HepG2 (cell line): Measurements from ENCODE around the gene PHB1. TPM values are rescaled to one million over a fixed set of nuclear protein-coding genes. Genes with fewer than 3 reads are reported as not detected.
A peak's percentile ranks its signal among the peaks of the same experiment; 100 is the strongest.

Source experiments
- CHD4 ChIP-seq: fragments of 200-600 bp; sonication (generic); IDR thresholded peaks from 2 replicates; pipeline ENCODE4 v1.7.0; 2017; ENCODE audit warnings: mild to moderate bottlenecking, low read length, borderline replicate concordance
- MTA3 ChIP-seq: sonication (generic); formaldehyde crosslinking; IDR thresholded peaks from 2 replicates; pipeline ENCODE4 v1.4.0; 2020; ENCODE audit warnings: missing genetic modification reagents
- PHF20 ChIP-seq: sonication (generic); formaldehyde crosslinking; IDR thresholded peaks from 2 replicates; pipeline ENCODE4 v1.5.0; 2020; ENCODE audit warnings: mild to moderate bottlenecking, missing genetic modification reagents
- RBM22 ChIP-seq: fragments of 200-400 bp; formaldehyde crosslinking; optimal IDR thresholded peaks from 2 replicates; pipeline ENCODE3; 2017; ENCODE audit warnings: mild to moderate bottlenecking, low read length, moderate library complexity
- SNAPC2 ChIP-seq: sonication (generic); formaldehyde crosslinking; IDR thresholded peaks from 2 replicates; pipeline ENCODE4 v1.8.1; 2022; ENCODE audit warnings: mild to moderate bottlenecking, missing genetic modification reagents
- ZBTB42 ChIP-seq: sonication (generic); formaldehyde crosslinking; IDR thresholded peaks from 2 replicates; pipeline ENCODE4 v1.5.0; 2020; ENCODE audit warnings: mild to moderate bottlenecking, missing genetic modification reagents
- ZFYVE20 ChIP-seq: sonication (generic); formaldehyde crosslinking; IDR thresholded peaks from 2 replicates; pipeline ENCODE4 v1.8.0; 2023; ENCODE audit warnings: low read depth, mild to moderate bottlenecking, moderate library complexity, missing genetic modification reagents, borderline replicate concordance
- ZNF724P ChIP-seq: sonication (generic); formaldehyde crosslinking; IDR thresholded peaks from 2 replicates; pipeline ENCODE4 v1.8.0; 2022; ENCODE audit warnings: missing genetic modification reagents, borderline replicate concordance
- polyA plus RNA-seq, 8 experiments: library from polyadenylated mRNA; depleted of rRNA in 3 of 8; stranded (reverse) in 7 of 8; unstranded in 1 of 8; fragments of >200 nt; fragmentation: Illumina TruSeq in 4 of 8; extraction: Trizol in 4 of 8; gene quantifications; 2 replicates each; pipeline versions ENCODE4 v1.2.1 to v1.2.3, GENCODE V29; 2011 to 2016; ENCODE audit warnings: low read depth in 4 of 8, missing spikeins in 1 of 8, mixed read lengths in 1 of 8; ENCODE audit not compliant: insufficient read depth in 1 of 8
- total RNA-seq, 5 experiments: library from RNA; depleted of rRNA; stranded (reverse); fragments of >200 nt; fragmentation: Illumina TruSeq; extraction: Trizol; gene quantifications; 2 replicates each; pipeline ENCODE4 v1.2.3, GENCODE V29; 2016; ENCODE audit warnings: low read depth in 1 of 5
- TF ChIP-seq, protein P1 (sequence below): sonication (generic); formaldehyde crosslinking; IDR thresholded peaks from 2 replicates; pipeline ENCODE4 v1.4.0; 2020; ENCODE audit warnings: missing genetic modification reagents
- TF ChIP-seq, protein P2 (sequence below): sonication (generic); formaldehyde crosslinking; IDR thresholded peaks from 2 replicates; pipeline ENCODE4 v1.4.0; 2020; ENCODE audit warnings: mild to moderate bottlenecking, missing genetic modification reagents
- TF ChIP-seq, protein P3 (sequence below): sonication (generic); formaldehyde crosslinking; IDR thresholded peaks from 2 replicates; pipeline ENCODE4 v1.4.0; 2020; ENCODE audit warnings: missing genetic modification reagents
- TF ChIP-seq, protein P4 (sequence below): sonication (generic); formaldehyde crosslinking; IDR thresholded peaks from 2 replicates; pipeline ENCODE4 v1.4.0; 2020; ENCODE audit warnings: missing genetic modification reagents
- TF ChIP-seq, protein P5 (sequence below): IDR thresholded peaks from 2 replicates; pipeline ENCODE4 v1.6.1; 2012; ENCODE audit warnings: inconsistent platforms
- TF ChIP-seq, protein P6 (sequence below), 2 experiments: IDR thresholded peaks; 2 replicates each; pipeline ENCODE4 v1.6.1; 2011 to 2012; ENCODE audit warnings: low read length in 2 of 2, borderline replicate concordance in 1 of 2, low read depth in 1 of 2, mild to moderate bottlenecking in 1 of 2, moderate library complexity in 1 of 2

PHB1 gene
- total and polyA plus RNA-seq, 2 of the 13 experiments (the other 11 are each of a cell fraction or from before 2014, with no cell fraction given) = 515 to 688 TPM

DNA sequence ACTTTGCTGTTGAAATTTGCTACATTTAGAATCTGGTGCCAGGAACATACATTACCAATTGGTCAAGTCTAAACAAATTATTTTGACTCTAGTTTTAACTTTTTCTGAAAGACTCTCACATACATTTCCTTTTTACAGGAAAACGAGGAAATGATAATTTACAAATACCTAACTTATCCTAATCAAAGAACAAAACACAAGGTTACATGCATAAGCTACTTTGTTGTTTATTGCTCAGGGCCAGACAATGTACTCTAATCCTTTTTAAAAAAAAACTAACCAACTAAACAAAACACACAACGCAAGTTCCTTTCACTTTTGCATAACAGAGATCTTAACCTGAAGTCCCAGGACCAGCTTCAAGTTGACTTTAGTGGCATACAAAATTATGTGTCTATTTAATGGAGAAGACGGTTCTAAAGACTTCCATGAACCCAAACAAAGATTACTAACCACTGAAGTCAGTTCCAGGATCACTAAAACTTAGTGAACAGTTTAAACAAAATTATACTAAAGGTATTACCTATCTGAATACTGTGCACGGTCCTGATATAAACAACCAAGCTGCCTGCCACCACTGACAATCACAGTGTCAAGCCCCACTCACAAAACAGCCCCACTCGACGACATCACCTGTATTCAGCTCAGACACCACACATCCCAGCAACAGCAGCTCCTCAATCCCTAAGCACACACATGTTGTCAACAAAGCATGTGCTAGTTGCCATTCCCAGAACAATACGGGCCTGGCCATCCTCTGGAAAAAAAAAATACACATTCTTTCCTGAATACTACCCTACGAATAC lies 54.5 kb downstream of the PHB1 start (continued):
- TF ChIP-seq, protein P1, sequence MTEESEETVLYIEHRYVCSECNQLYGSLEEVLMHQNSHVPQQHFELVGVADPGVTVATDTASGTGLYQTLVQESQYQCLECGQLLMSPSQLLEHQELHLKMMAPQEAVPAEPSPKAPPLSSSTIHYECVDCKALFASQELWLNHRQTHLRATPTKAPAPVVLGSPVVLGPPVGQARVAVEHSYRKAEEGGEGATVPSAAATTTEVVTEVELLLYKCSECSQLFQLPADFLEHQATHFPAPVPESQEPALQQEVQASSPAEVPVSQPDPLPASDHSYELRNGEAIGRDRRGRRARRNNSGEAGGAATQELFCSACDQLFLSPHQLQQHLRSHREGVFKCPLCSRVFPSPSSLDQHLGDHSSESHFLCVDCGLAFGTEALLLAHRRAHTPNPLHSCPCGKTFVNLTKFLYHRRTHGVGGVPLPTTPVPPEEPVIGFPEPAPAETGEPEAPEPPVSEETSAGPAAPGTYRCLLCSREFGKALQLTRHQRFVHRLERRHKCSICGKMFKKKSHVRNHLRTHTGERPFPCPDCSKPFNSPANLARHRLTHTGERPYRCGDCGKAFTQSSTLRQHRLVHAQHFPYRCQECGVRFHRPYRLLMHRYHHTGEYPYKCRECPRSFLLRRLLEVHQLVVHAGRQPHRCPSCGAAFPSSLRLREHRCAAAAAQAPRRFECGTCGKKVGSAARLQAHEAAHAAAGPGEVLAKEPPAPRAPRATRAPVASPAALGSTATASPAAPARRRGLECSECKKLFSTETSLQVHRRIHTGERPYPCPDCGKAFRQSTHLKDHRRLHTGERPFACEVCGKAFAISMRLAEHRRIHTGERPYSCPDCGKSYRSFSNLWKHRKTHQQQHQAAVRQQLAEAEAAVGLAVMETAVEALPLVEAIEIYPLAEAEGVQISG (CRISPR knock-in tag) = no peak
- TF ChIP-seq ZBTB42 (CRISPR knock-in tag) (no peak), SNAPC2 (CRISPR knock-in tag) (no peak), MTA3 (CRISPR knock-in tag) (no peak), CHD4 (no peak), PHF20 (CRISPR knock-in tag) (no peak), ZFYVE20 (no peak), RBM22 (no peak), ZNF724P (CRISPR knock-in tag) (no peak)
- TF ChIP-seq, protein P2, sequence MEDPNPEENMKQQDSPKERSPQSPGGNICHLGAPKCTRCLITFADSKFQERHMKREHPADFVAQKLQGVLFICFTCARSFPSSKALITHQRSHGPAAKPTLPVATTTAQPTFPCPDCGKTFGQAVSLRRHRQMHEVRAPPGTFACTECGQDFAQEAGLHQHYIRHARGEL (CRISPR knock-in tag) = no peak
- TF ChIP-seq, protein P3, sequence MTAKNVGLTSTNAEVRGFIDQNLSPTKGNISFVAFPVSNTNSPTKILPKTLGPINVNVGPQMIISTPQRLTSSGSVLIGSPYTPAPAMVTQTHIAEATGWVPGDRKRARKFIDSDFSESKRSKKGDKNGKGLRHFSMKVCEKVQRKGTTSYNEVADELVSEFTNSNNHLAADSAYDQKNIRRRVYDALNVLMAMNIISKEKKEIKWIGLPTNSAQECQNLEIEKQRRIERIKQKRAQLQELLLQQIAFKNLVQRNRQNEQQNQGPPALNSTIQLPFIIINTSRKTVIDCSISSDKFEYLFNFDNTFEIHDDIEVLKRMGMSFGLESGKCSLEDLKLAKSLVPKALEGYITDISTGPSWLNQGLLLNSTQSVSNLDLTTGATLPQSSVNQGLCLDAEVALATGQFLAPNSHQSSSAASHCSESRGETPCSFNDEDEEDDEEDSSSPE (CRISPR knock-in tag) = no peak
- TF ChIP-seq, protein P4, sequence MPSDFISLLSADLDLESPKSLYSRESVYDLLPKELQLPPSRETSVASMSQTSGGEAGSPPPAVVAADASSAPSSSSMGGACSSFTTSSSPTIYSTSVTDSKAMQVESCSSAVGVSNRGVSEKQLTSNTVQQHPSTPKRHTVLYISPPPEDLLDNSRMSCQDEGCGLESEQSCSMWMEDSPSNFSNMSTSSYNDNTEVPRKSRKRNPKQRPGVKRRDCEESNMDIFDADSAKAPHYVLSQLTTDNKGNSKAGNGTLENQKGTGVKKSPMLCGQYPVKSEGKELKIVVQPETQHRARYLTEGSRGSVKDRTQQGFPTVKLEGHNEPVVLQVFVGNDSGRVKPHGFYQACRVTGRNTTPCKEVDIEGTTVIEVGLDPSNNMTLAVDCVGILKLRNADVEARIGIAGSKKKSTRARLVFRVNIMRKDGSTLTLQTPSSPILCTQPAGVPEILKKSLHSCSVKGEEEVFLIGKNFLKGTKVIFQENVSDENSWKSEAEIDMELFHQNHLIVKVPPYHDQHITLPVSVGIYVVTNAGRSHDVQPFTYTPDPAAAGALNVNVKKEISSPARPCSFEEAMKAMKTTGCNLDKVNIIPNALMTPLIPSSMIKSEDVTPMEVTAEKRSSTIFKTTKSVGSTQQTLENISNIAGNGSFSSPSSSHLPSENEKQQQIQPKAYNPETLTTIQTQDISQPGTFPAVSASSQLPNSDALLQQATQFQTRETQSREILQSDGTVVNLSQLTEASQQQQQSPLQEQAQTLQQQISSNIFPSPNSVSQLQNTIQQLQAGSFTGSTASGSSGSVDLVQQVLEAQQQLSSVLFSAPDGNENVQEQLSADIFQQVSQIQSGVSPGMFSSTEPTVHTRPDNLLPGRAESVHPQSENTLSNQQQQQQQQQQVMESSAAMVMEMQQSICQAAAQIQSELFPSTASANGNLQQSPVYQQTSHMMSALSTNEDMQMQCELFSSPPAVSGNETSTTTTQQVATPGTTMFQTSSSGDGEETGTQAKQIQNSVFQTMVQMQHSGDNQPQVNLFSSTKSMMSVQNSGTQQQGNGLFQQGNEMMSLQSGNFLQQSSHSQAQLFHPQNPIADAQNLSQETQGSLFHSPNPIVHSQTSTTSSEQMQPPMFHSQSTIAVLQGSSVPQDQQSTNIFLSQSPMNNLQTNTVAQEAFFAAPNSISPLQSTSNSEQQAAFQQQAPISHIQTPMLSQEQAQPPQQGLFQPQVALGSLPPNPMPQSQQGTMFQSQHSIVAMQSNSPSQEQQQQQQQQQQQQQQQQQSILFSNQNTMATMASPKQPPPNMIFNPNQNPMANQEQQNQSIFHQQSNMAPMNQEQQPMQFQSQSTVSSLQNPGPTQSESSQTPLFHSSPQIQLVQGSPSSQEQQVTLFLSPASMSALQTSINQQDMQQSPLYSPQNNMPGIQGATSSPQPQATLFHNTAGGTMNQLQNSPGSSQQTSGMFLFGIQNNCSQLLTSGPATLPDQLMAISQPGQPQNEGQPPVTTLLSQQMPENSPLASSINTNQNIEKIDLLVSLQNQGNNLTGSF (CRISPR knock-in tag) = no peak
- TF ChIP-seq, protein P5, sequence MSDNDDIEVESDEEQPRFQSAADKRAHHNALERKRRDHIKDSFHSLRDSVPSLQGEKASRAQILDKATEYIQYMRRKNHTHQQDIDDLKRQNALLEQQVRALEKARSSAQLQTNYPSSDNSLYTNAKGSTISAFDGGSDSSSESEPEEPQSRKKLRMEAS = peak; percentile 71
- TF ChIP-seq, protein P6, sequence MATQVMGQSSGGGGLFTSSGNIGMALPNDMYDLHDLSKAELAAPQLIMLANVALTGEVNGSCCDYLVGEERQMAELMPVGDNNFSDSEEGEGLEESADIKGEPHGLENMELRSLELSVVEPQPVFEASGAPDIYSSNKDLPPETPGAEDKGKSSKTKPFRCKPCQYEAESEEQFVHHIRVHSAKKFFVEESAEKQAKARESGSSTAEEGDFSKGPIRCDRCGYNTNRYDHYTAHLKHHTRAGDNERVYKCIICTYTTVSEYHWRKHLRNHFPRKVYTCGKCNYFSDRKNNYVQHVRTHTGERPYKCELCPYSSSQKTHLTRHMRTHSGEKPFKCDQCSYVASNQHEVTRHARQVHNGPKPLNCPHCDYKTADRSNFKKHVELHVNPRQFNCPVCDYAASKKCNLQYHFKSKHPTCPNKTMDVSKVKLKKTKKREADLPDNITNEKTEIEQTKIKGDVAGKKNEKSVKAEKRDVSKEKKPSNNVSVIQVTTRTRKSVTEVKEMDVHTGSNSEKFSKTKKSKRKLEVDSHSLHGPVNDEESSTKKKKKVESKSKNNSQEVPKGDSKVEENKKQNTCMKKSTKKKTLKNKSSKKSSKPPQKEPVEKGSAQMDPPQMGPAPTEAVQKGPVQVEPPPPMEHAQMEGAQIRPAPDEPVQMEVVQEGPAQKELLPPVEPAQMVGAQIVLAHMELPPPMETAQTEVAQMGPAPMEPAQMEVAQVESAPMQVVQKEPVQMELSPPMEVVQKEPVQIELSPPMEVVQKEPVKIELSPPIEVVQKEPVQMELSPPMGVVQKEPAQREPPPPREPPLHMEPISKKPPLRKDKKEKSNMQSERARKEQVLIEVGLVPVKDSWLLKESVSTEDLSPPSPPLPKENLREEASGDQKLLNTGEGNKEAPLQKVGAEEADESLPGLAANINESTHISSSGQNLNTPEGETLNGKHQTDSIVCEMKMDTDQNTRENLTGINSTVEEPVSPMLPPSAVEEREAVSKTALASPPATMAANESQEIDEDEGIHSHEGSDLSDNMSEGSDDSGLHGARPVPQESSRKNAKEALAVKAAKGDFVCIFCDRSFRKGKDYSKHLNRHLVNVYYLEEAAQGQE (IDR thresholded peaks at IDR 0.05; ENCODE audit: borderline replicate concordance in 1 of 2, low read depth in 1 of 2, low read length in 2 of 2) = no peak
